Endometrial microvascular endothelial cells (primary cell): ENCODE data around the gene PCGF6. TPM values are rescaled to one million over a fixed set of nuclear protein-coding genes. Genes with fewer than 3 reads are reported as not detected.

Source experiments
- in situ Hi-C: cut with HindIII; loops from 2 replicates; pipeline ENCODE4 v1.10.0; 2017; ENCODE audit warnings: low sequenced_read_pairs, low pct_unique_long_range_greater_than_20kb; ENCODE audit errors: inconsistent ontology term
- total RNA-seq: library from RNA; depleted of rRNA; stranded (reverse); fragments of >200 nt; gene quantifications from one replicate; pipeline ENCODE4 v1.2.3, GENCODE V29; 2015; ENCODE audit errors: inconsistent ontology term

The PCGF6 gene
- total RNA-seq, 1 donor from 2014 or later, result 17.7 TPM

- in situ Hi-C loops, result no loop called here
Observed at GRCh38 chr10:103333934-103334520, 16.9 kb downstream of the PCGF6 start.

- in situ Hi-C loops, result no loop called here
Observed at GRCh38 chr10:103327906-103328305, 23.0 kb downstream of the PCGF6 start.

- in situ Hi-C loops, result no loop called here
Observed at GRCh38 chr10:103316087-103316486, 34.9 kb downstream of the PCGF6 start.

GRCh38 chr10:103310197-103310596, 40.7 kb downstream of the PCGF6 start:
- in situ Hi-C loops, result no loop called here

- in situ Hi-C loops, result no loop called here
Observed at GRCh38 chr10:103307594-103307993, 43.3 kb downstream of the PCGF6 start.

- in situ Hi-C loops, result no loop called here
Observed at GRCh38 chr10:103295374-103296015, 55.4 kb downstream of the PCGF6 start.

GRCh38 chr10:103291588-103291987, 59.4 kb downstream of the PCGF6 start:
- in situ Hi-C loops, result no loop called here

GRCh38 chr10:103287992-103288391, 62.9 kb downstream of the PCGF6 start:
- in situ Hi-C loops, result no loop called here

GRCh38 chr10:103284170-103284569, 66.8 kb downstream of the PCGF6 start:
- in situ Hi-C loops, result no loop called here

GRCh38 chr10:103282961-103283360, 68.0 kb downstream of the PCGF6 start:
- in situ Hi-C loops, result no loop called here

GRCh38 chr10:103281753-103282152, 69.2 kb downstream of the PCGF6 start:
- in situ Hi-C loops, result no loop called here

- in situ Hi-C loops, result no loop called here
Observed at GRCh38 chr10:103280506-103280905, 70.4 kb downstream of the PCGF6 start.

GRCh38 chr10:103280031-103280430, 70.9 kb downstream of the PCGF6 start:
- in situ Hi-C loops, result no loop called here

- in situ Hi-C loops, result no loop called here
Observed at GRCh38 chr10:103278862-103279298, 72.1 kb downstream of the PCGF6 start.

- in situ Hi-C loops, result no loop called here
Observed at GRCh38 chr10:103278537-103278823, 72.5 kb downstream of the PCGF6 start.

- in situ Hi-C loops, result no loop called here
Observed at GRCh38 chr10:103277713-103278536, 73.0 kb downstream of the PCGF6 start.

- in situ Hi-C loops, result no loop called here
Observed at GRCh38 chr10:103276896-103277712, 73.8 kb downstream of the PCGF6 start, which contains the start of gene INA. INA (plus strand) TSS chr10:103277138; CDS start chr10:103277212, 74 bp downstream.

GRCh38 chr10:103276251-103276895, 74.6 kb downstream of the PCGF6 start:
- in situ Hi-C loops, result no loop called here

- in situ Hi-C loops, result no loop called here
Observed at GRCh38 chr10:103273041-103273441, 77.9 kb downstream of the PCGF6 start.
